LHCN-M2 (cell line): ENCODE measurements around the gene CCS. TPM values are rescaled to one million over a fixed set of nuclear protein-coding genes. Genes with fewer than 3 reads are reported as not detected.
"Not testable (repeated sequence)": the region's sequence is repeated elsewhere in the genome, so short reads cannot be mapped to it uniquely, and the experiment has no call there.

Experiments
- DNase-seq: peaks from one replicate; pipeline ENCODE4 v3.0.0-alpha.2; 2012; ENCODE audit warnings: low read depth
- total RNA-seq: library from RNA; depleted of rRNA; stranded (reverse); fragments of >200 nt; gene quantifications from 2 replicates; pipeline ENCODE4 v1.2.3, GENCODE V29; 2014

Gene CCS
- total RNA-seq, 1 experiment from 2014 or later: 20.3 TPM

- no peak for DNase-seq
Observed at GRCh38 chr11:66561178-66561974, 31.6 kb upstream of the CCS start.

GRCh38 chr11:66561975-66562248 is 31.1 kb upstream of the CCS start:
- DNase-seq: no peak

GRCh38 chr11:66562275-66562674 is 30.7 kb upstream of the CCS start:
- DNase-seq: no peak

- DNase-seq: no peak
Observed at GRCh38 chr11:66562907-66563583, 29.9 kb upstream of the CCS start.

- DNase-seq: no peak
Observed at GRCh38 chr11:66563832-66564231, 29.2 kb upstream of the CCS start.

GRCh38 chr11:66564538-66564937 is 28.4 kb upstream of the CCS start:
- DNase-seq: no peak

- no peak for DNase-seq
Observed at GRCh38 chr11:66564984-66565383, 28.0 kb upstream of the CCS start.

GRCh38 chr11:66566221-66566620 is 26.8 kb upstream of the CCS start:
- no peak for DNase-seq

GRCh38 chr11:66567787-66568123 is 25.2 kb upstream of the CCS start:
- DNase-seq: no peak

- DNase-seq: peak; percentile 75
Observed at GRCh38 chr11:66568124-66568916, 24.7 kb upstream of the CCS start, which contains the start of gene CTSF. Gene CTSF (minus strand): TSS chr11:66568606. CDS start chr11:66568486, 120 bp downstream.

- no peak for DNase-seq
Observed at GRCh38 chr11:66569076-66569475, 23.9 kb upstream of the CCS start.

GRCh38 chr11:66570079-66570849 is 22.7 kb upstream of the CCS start:
- DNase-seq: no peak

- DNase-seq: no peak
Observed at GRCh38 chr11:66570850-66571180, 22.2 kb upstream of the CCS start.

- DNase-seq: peak; percentile 43
Observed at GRCh38 chr11:66579017-66579606, 13.9 kb upstream of the CCS start.

- DNase-seq: no peak
Observed at GRCh38 chr11:66580803-66581202, 12.2 kb upstream of the CCS start.

- DNase-seq: no peak
Observed at GRCh38 chr11:66581261-66581660, 11.7 kb upstream of the CCS start.

- not testable (repeated sequence) for DNase-seq
Observed at GRCh38 chr11:66582565-66583147, 10.3 kb upstream of the CCS start.

- not testable (repeated sequence) for DNase-seq
Observed at GRCh38 chr11:66585447-66585846, 7.5 kb upstream of the CCS start.

GRCh38 chr11:66586136-66586535 is 6.8 kb upstream of the CCS start:
- DNase-seq: no peak

- not testable (repeated sequence) for DNase-seq
Observed at GRCh38 chr11:66589315-66589714, 3.7 kb upstream of the CCS start.
